Activated CD8-positive, alpha-beta T cell treated with anti-CD3 and anti-CD28 coated beads for 36 hours (primary cell): Measurements from ENCODE around the gene BAZ1B. TPM values are rescaled to one million over a fixed set of nuclear protein-coding genes. Genes with fewer than 3 reads are reported as not detected.

Source experiments
- ATAC-seq: fragments of 200-7000 bp; cut with Tn5 transposase; one replicate; pipeline ENCODE4 v1.10.0; 2021; ENCODE audit warnings: mild to moderate bottlenecking, moderate library complexity
- CTCF ChIA-PET: fragments of 350-600 bp; sonication (Branson Sonifier 250); formaldehyde crosslinking; loops from one replicate; lab custom pipeline; 2021; ENCODE audit warnings: antibody characterized with exemption; lab: Charles Lee
- POLR2A ChIA-PET: fragments of 350-600 bp; sonication (Branson Sonifier 250); formaldehyde crosslinking; loops from one replicate; lab custom pipeline; 2021; ENCODE audit warnings: antibody characterized with exemption; lab: Charles Lee
- DNase-seq: peaks from one replicate; pipeline ENCODE4 v3.0.0-alpha.2; 2020
- H3K27ac Mint-ChIP-seq: one replicate; pipeline ENCODE4 v1.8.0; 2021; ENCODE audit warnings: mild to moderate bottlenecking, mixed read lengths
- H3K27me3 Mint-ChIP-seq: one replicate; pipeline ENCODE4 v1.8.0; 2021; ENCODE audit warnings: mixed read lengths
- H3K36me3 Mint-ChIP-seq: one replicate; pipeline ENCODE4 v1.8.0; 2021; ENCODE audit warnings: low read depth, mixed read lengths
- H3K4me1 Mint-ChIP-seq: one replicate; pipeline ENCODE4 v1.8.0; 2021; ENCODE audit warnings: low read depth, mixed read lengths
- H3K4me3 Mint-ChIP-seq: one replicate; pipeline ENCODE4 v1.8.0; 2021; ENCODE audit warnings: mild to moderate bottlenecking, moderate library complexity, mixed read lengths
- H3K9me3 Mint-ChIP-seq: one replicate; pipeline ENCODE4 v1.8.0; 2021; ENCODE audit warnings: mixed read lengths
- CTCF ChIP-seq: fragments of 200-600 bp; IDR thresholded peaks from one replicate; pipeline ENCODE4 v1.8.0; 2022; ENCODE audit warnings: antibody characterized with exemption, mild to moderate bottlenecking
- intact Hi-C: fragments of 100-400 bp; cut with micrococcal nuclease; formaldehyde crosslinking; loops from one replicate; pipeline ENCODE4 v1.10.0; 2022
- total RNA-seq, 2 experiments: library from RNA; stranded (reverse); gene quantifications; one replicate each; pipeline ENCODE4 v1.2.3, GENCODE V29; 2021

BAZ1B gene
- total RNA-seq, 2 experiments from 2014 or later, result 82.4 to 82.6 TPM

- POLR2A ChIA-PET, result no interaction called here
- Mint-ChIP-seq H3K4me1 (peaks cover 2% of the 10 kb centered on the region), H3K4me3 (no peak overlapping the region), H3K36me3 (peaks cover 61% of the 10 kb centered on the region), H3K27me3 (no peaks in the 10 kb centered on the region), H3K9me3 (no peaks in the 10 kb centered on the region), H3K27ac (no peak overlapping the region)
- intact Hi-C loops, result no loop called here
- no peak for TF ChIP-seq CTCF
- CTCF ChIA-PET, result interaction anchor here (0.8 to 2.7 kb wide), 2 partner anchors 8 to 10 kb away, joined by 3 to 15 read pairs; no protein-coding TSS in a partner anchor
- DNase-seq (no peak), ATAC-seq (no peak)
Measured at GRCh38 chr7:73443548-73444255, 78.4 kb downstream of the BAZ1B start.

- no peak for ATAC-seq
- no peak for TF ChIP-seq CTCF
- Mint-ChIP-seq H3K4me1 (peaks cover 2% of the 10 kb centered on the region), H3K27ac (no peak overlapping the region), H3K4me3 (no peak overlapping the region), H3K36me3 (peaks cover 56% of the 10 kb centered on the region), H3K9me3 (no peaks in the 10 kb centered on the region), H3K27me3 (no peaks in the 10 kb centered on the region)
- intact Hi-C loops, result no loop called here
- no peak for DNase-seq
- CTCF ChIA-PET, result interaction anchor here (0.8 to 2.7 kb wide), 2 partner anchors 9 to 11 kb away, joined by 3 to 15 read pairs; no protein-coding TSS in a partner anchor
- POLR2A ChIA-PET, result no interaction called here
Measured at GRCh38 chr7:73442903-73443500, 79.1 kb downstream of the BAZ1B start.

GRCh38 chr7:73442222-73442902 is 79.7 kb downstream of the BAZ1B start:
- intact Hi-C loops, result no loop called here
- ChIA-PET POLR2A (interaction anchor here (0.7 to 1.2 kb wide), 2 partner anchors 24 to 77 kb away, joined by 3 read pairs; no protein-coding TSS in a partner anchor), CTCF (interaction anchor here (2.7 kb wide), 1 partner anchor 9 kb away, joined by 15 read pairs; no protein-coding TSS in a partner anchor)
- Mint-ChIP-seq H3K4me3 (no peak overlapping the region), H3K27ac (no peak overlapping the region), H3K9me3 (no peaks in the 10 kb centered on the region), H3K27me3 (no peaks in the 10 kb centered on the region), H3K4me1 (peaks cover 2% of the 10 kb centered on the region), H3K36me3 (peaks cover 52% of the 10 kb centered on the region)
- no peak for DNase-seq
- TF ChIP-seq CTCF, result no peak
- ATAC-seq, result no peak

GRCh38 chr7:73439410-73439704 is 82.7 kb downstream of the BAZ1B start:
- DNase-seq, result no peak
- intact Hi-C loops, result no loop called here
- TF ChIP-seq CTCF, result no peak
- no peak overlapping the region for H3K4me3 Mint-ChIP-seq
- H3K36me3 Mint-ChIP-seq, result peaks cover 28% of the 10 kb centered on the region
- H3K27me3 Mint-ChIP-seq, result peaks cover 3% of the 10 kb centered on the region
- ChIA-PET POLR2A (interaction anchor here (1.0 kb wide), 1 partner anchor 12 kb away, joined by 3 read pairs; no protein-coding TSS in a partner anchor), CTCF (interaction anchor here (1.0 kb wide), 1 partner anchor 12 kb away, joined by 4 read pairs; no protein-coding TSS in a partner anchor)
- peaks cover 3% of the 10 kb centered on the region for H3K9me3 Mint-ChIP-seq
- H3K27ac Mint-ChIP-seq, result no peak overlapping the region
- ATAC-seq, result no peak
- H3K4me1 Mint-ChIP-seq, result no peaks in the 10 kb centered on the region
